IMR-90 (cell line): ENCODE data around the gene TNFRSF4. TPM values are rescaled to one million over a fixed set of nuclear protein-coding genes. Genes with fewer than 3 reads are reported as not detected.

Experiments
- ATAC-seq: fragments of 200-7000 bp; cut with Tn5 transposase; 2 replicates; pipeline ENCODE4 v1.9.1; 2020; ENCODE audit warnings: low read depth, mild to moderate bottlenecking, moderate library complexity
- BruUV-seq: library from RNA; stranded (reverse); fragments of 400-500 nt; replicated peaks from 2 replicates; lab custom pipeline; 2021; lab: Mats Ljungman, UMichigan
- CTCF ChIA-PET: fragments of 300-600 bp; formaldehyde crosslinking; extraction: SDS; loops from one replicate; lab custom pipeline; 2021; ENCODE audit warnings: antibody characterized with exemption; lab: Yijun Ruan, JAX
- POLR2A ChIA-PET: fragments of 300-600 bp; sonication (Branson Sonifier 250); formaldehyde crosslinking; loops from one replicate; lab custom pipeline; 2022; ENCODE audit warnings: antibody characterized with exemption; ENCODE audit not compliant: unreplicated experiment; lab: Charles Lee
- DNase-seq: peaks from one replicate; pipeline ENCODE4 v3.0.0; 2013
- H2AFZ ChIP-seq: replicated peaks from 2 replicates; pipeline ENCODE3; 2013; ENCODE audit warnings: low read length, mild to moderate bottlenecking; ENCODE audit not compliant: poor library complexity
- H2AK5ac ChIP-seq: 2 replicates; pipeline ENCODE4 v1.6.1; 2013; ENCODE audit warnings: low read depth, low read length, inconsistent platforms
- H2AK9ac ChIP-seq: replicated peaks from 2 replicates; pipeline ENCODE3; 2013; ENCODE audit warnings: mild to moderate bottlenecking, low read depth, low read length, moderate library complexity; ENCODE audit not compliant: poor library complexity
- H2BK120ac ChIP-seq: 2 replicates; pipeline ENCODE4 v1.6.1; 2013; ENCODE audit warnings: low read depth, low read length, inconsistent platforms
- H2BK15ac ChIP-seq: 3 replicates; pipeline ENCODE4 v1.6.1; 2013; ENCODE audit warnings: low read depth, low read length, inconsistent platforms
- H2BK20ac ChIP-seq: 2 replicates; pipeline ENCODE4 v1.6.1; 2013; ENCODE audit warnings: low read depth, mild to moderate bottlenecking, inconsistent platforms, low read length, moderate library complexity
- H2BK5ac ChIP-seq: 2 replicates; pipeline ENCODE4 v1.6.1; 2013; ENCODE audit warnings: mild to moderate bottlenecking, low read depth, low read length, inconsistent platforms; ENCODE audit not compliant: poor library complexity, severe bottlenecking
- H3K14ac ChIP-seq: replicated peaks from 2 replicates; pipeline ENCODE4 v1.6.1; 2013; ENCODE audit warnings: low read depth, low read length, inconsistent platforms
- H3K18ac ChIP-seq: 2 replicates; pipeline ENCODE4 v1.6.1; 2013; ENCODE audit warnings: low read depth, low read length, control low read depth
- H3K23ac ChIP-seq: 2 replicates; pipeline ENCODE4 v1.6.1; 2013; ENCODE audit warnings: low read depth, low read length, inconsistent platforms
- H3K27ac ChIP-seq: 2 replicates; pipeline ENCODE4 v1.5.1; 2013; ENCODE audit warnings: mild to moderate bottlenecking, control low read depth, low read length; ENCODE audit not compliant: insufficient read depth
- H3K27me3 ChIP-seq: 2 replicates; pipeline ENCODE4 v1.6.1; 2013; ENCODE audit warnings: low read length; ENCODE audit not compliant: control insufficient read depth, insufficient read depth
- H3K36me3 ChIP-seq: 2 replicates; pipeline ENCODE4 v1.6.1; 2013; ENCODE audit warnings: low read length, mixed read lengths; ENCODE audit not compliant: control insufficient read depth, insufficient read depth
- H3K4ac ChIP-seq: 2 replicates; pipeline ENCODE4 v1.6.1; 2013; ENCODE audit warnings: low read depth, low read length, inconsistent platforms
- H3K4me1 ChIP-seq: 2 replicates; pipeline ENCODE4 v1.6.1; 2013; ENCODE audit warnings: low read length, mixed read lengths; ENCODE audit not compliant: control insufficient read depth, insufficient read depth
- H3K4me2 ChIP-seq: 2 replicates; pipeline ENCODE4 v1.6.1; 2013; ENCODE audit warnings: low read depth, mild to moderate bottlenecking, control low read depth, low read length, moderate library complexity
- H3K4me3 ChIP-seq: 2 replicates; pipeline ENCODE4 v1.5.1; 2013; ENCODE audit warnings: low read depth, mild to moderate bottlenecking, control low read depth, low read length, moderate library complexity; ENCODE audit not compliant: insufficient read depth
- H3K56ac ChIP-seq: 2 replicates; pipeline ENCODE4 v1.6.1; 2013; ENCODE audit warnings: low read length, inconsistent platforms; ENCODE audit not compliant: insufficient read depth; ENCODE audit errors: extremely low read depth
- H3K79me1 ChIP-seq, 2 experiments: 2 replicates each; pipeline ENCODE4 v1.6.1; 2013; ENCODE audit warnings: low read length in 2 of 2, inconsistent platforms in 1 of 2, low read depth in 1 of 2
- H3K9ac ChIP-seq: 2 replicates; pipeline ENCODE4 v1.6.1; 2013; ENCODE audit warnings: low read depth, low read length, control low read depth
- H3K9me1 ChIP-seq: 2 replicates; pipeline ENCODE4 v1.6.1; 2013; ENCODE audit warnings: low read length, inconsistent platforms; ENCODE audit not compliant: insufficient read depth
- H3K9me3 ChIP-seq: 2 replicates; pipeline ENCODE4 v1.6.1; 2013; ENCODE audit warnings: low read length; ENCODE audit not compliant: control insufficient read depth, insufficient read depth
- H4K20me1 ChIP-seq: 2 replicates; pipeline ENCODE4 v1.6.1; 2013; ENCODE audit warnings: low read length, inconsistent platforms; ENCODE audit not compliant: insufficient read depth
- H4K5ac ChIP-seq: 2 replicates; pipeline ENCODE4 v1.6.1; 2013; ENCODE audit warnings: mild to moderate bottlenecking, low read depth, low read length, control low read depth
- H4K8ac ChIP-seq, 2 experiments: 2 replicates each; pipeline ENCODE4 v1.6.1; 2013; ENCODE audit warnings: low read depth in 2 of 2, low read length in 2 of 2, control low read depth in 1 of 2, inconsistent platforms in 1 of 2
- H4K91ac ChIP-seq: 2 replicates; pipeline ENCODE4 v1.6.1; 2013; ENCODE audit warnings: low read depth, low read length, inconsistent platforms; ENCODE audit not compliant: insufficient read depth
- BHLHE40 ChIP-seq: fragments of 150-350 bp; IDR thresholded peaks from 2 replicates; pipeline ENCODE4 v1.6.1; 2016; ENCODE audit warnings: mild to moderate bottlenecking, low read depth, low read length
- CEBPB ChIP-seq: IDR thresholded peaks from 2 replicates; pipeline ENCODE4 v1.6.1; 2012; ENCODE audit warnings: low read depth, low read length, improper control_type of control experiment
- CHD1 ChIP-seq: IDR thresholded peaks from 2 replicates; pipeline ENCODE4 v1.6.1; 2012; ENCODE audit warnings: low read depth, low read length, improper control_type of control experiment
- ELK1 ChIP-seq: fragments of 150-350 bp; IDR thresholded peaks from 2 replicates; pipeline ENCODE4 v1.6.1; 2016; ENCODE audit warnings: low read depth, mild to moderate bottlenecking, low read length, moderate library complexity, borderline replicate concordance
- FOS ChIP-seq: fragments of 150-350 bp; IDR thresholded peaks from 2 replicates; pipeline ENCODE4 v1.6.1; 2016; ENCODE audit warnings: low read depth, low read length
- MAFK ChIP-seq: IDR thresholded peaks from 2 replicates; pipeline ENCODE4 v1.6.1; 2012; ENCODE audit warnings: low read depth, low read length, improper control_type of control experiment
- MAZ ChIP-seq: IDR thresholded peaks from 2 replicates; pipeline ENCODE4 v1.6.1; 2012; ENCODE audit warnings: low read depth, mild to moderate bottlenecking, low read length, improper control_type of control experiment, moderate library complexity, borderline replicate concordance
- MXI1 ChIP-seq: IDR thresholded peaks from 2 replicates; pipeline ENCODE4 v1.6.1; 2012; ENCODE audit warnings: low read depth, mild to moderate bottlenecking, low read length, moderate library complexity, borderline replicate concordance
- NFE2L2 ChIP-seq: fragments of 150-350 bp; IDR thresholded peaks from 2 replicates; pipeline ENCODE4 v1.6.1; 2016; ENCODE audit warnings: low read depth, mild to moderate bottlenecking, low read length
- POLR2A ChIP-seq: IDR thresholded peaks from 2 replicates; pipeline ENCODE4 v1.6.1; 2012; ENCODE audit warnings: mild to moderate bottlenecking, low read depth, low read length
- RAD21 ChIP-seq: IDR thresholded peaks from 2 replicates; pipeline ENCODE4 v1.6.1; 2012; ENCODE audit warnings: low read length, improper control_type of control experiment
- RCOR1 ChIP-seq: IDR thresholded peaks from 2 replicates; pipeline ENCODE4 v1.6.1; 2012; ENCODE audit warnings: mild to moderate bottlenecking, low read length, improper control_type of control experiment; ENCODE audit not compliant: insufficient replicate concordance
- RFX5 ChIP-seq: IDR thresholded peaks from 2 replicates; pipeline ENCODE4 v1.8.0; 2012; ENCODE audit warnings: low read depth, mild to moderate bottlenecking, low read length, moderate library complexity
- SMC3 ChIP-seq: fragments of 150-350 bp; IDR thresholded peaks from 2 replicates; pipeline ENCODE4 v1.6.1; 2016; ENCODE audit warnings: low read depth, mild to moderate bottlenecking, antibody characterized with exemption, low read length, moderate library complexity
- WGBS, 2 experiments: methylation state at CpG; one replicate each; pipeline versions ENCODE4 v1.1.5 to v1.1.7; 2013; ENCODE audit warnings: missing lambda C conversion rate in 2 of 2; ENCODE audit not compliant: insufficient read length in 1 of 2; ENCODE audit errors: extremely low coverage in 2 of 2; 5-methylcytosine and 5-hydroxymethylcytosine counted together
- dilution Hi-C: fragments of 300-500 bp; cut with HindIII; formaldehyde crosslinking; loops from one replicate; pipeline ENCODE4 v1.14.3; 2018; ENCODE audit warnings: low sequenced_read_pairs; ENCODE audit not compliant: unreplicated experiment
- in situ Hi-C: fragments of 300-500 bp; cut with MboI; formaldehyde crosslinking; loops from 3 replicates; pipeline ENCODE4 v1.14.3; 2019; ENCODE audit warnings: low sequenced_read_pairs, inconsistent platforms, mixed read lengths
- intact Hi-C: fragments of 100-400 bp; cut with micrococcal nuclease; formaldehyde crosslinking; loops from 2 replicates; pipeline ENCODE4 v1.10.0; 2022
- polyA plus RNA-seq, 3 experiments: library from polyadenylated mRNA; depleted of rRNA; stranded (reverse); fragments of >200 nt; gene quantifications; 2 replicates each; pipeline ENCODE4 v1.2.3, GENCODE V29; 2012; ENCODE audit warnings: low replicate concordance in 1 of 3
- total RNA-seq: library from RNA; depleted of rRNA; stranded (reverse); fragments of >200 nt; gene quantifications from 2 replicates; pipeline ENCODE4 v1.2.3, GENCODE V29; 2012
- TF ChIP-seq, protein P1 (sequence below): fragments of 150-350 bp; IDR thresholded peaks from 2 replicates; pipeline ENCODE4 v1.6.1; 2017; ENCODE audit warnings: mild to moderate bottlenecking, antibody characterized with exemption, low read length, low read depth
- TF ChIP-seq, protein P2 (sequence below): conservative IDR thresholded peaks from 2 replicates; pipeline ENCODE4 v1.5.1; 2012; ENCODE audit warnings: mild to moderate bottlenecking, low read depth, low read length, improper control_type of control experiment

The TNFRSF4 gene
- total and polyA plus RNA-seq, 2 of the 4 experiments (the other 2 are of a cell fraction) = 0.15 TPM; not detected in 1

GRCh38 chr1:1205769-1206375 is 8.1 kb downstream of the TNFRSF4 start:
- Histone ChIP-seq H2BK20ac (no peak overlapping the region), H3K36me3 (no peaks in the 10 kb centered on the region), H3K14ac (no peak overlapping the region), H3K79me1 (no peaks in the 10 kb centered on the region), H2AK9ac (no peak overlapping the region), H3K9me3 (no peaks in the 10 kb centered on the region), H3K18ac (no peak overlapping the region), H3K4me1 (peaks cover 12% of the 10 kb centered on the region), H3K4me2 (no peak overlapping the region), H4K8ac (no peak overlapping the region), H3K4me3 (no peak overlapping the region), H3K27me3 (no peaks in the 10 kb centered on the region; the same call in 1 of the 2 replicates), H3K9ac (no peak overlapping the region), H2AK5ac (peak overlapping the region; percentile 3; the same call in 1 of the 2 replicates), H3K9me1 (no peaks in the 10 kb centered on the region), H3K56ac (no peak overlapping the region), H4K91ac (no peak overlapping the region), H2BK5ac (no peak overlapping the region), H3K27ac (no peak overlapping the region), H3K4ac (no peak overlapping the region), H2AFZ (peak overlapping the region; percentile 63), H4K5ac (no peak overlapping the region), H3K23ac (no peak overlapping the region), H2BK15ac (no peak overlapping the region), H4K20me1 (no peaks in the 10 kb centered on the region), H2BK120ac (no peak overlapping the region)
- BruUV-seq = no TSS peak
- DNase-seq (no peak), ATAC-seq (no peak)
- intact Hi-C loops = no loop called here
- TF ChIP-seq POLR2A = no peak
- no peak for TF ChIP-seq MXI1
- no peak for TF ChIP-seq SMC3
- no peak for TF ChIP-seq NFE2L2
- TF ChIP-seq ELK1 = no peak
- no peak for TF ChIP-seq RFX5
- no peak for TF ChIP-seq MAZ
- no peak for TF ChIP-seq RAD21
- TF ChIP-seq BHLHE40 = no peak
- TF ChIP-seq, protein P1, sequence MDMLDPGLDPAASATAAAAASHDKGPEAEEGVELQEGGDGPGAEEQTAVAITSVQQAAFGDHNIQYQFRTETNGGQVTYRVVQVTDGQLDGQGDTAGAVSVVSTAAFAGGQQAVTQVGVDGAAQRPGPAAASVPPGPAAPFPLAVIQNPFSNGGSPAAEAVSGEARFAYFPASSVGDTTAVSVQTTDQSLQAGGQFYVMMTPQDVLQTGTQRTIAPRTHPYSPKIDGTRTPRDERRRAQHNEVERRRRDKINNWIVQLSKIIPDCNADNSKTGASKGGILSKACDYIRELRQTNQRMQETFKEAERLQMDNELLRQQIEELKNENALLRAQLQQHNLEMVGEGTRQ = no peak
- TF ChIP-seq CEBPB = no peak
- no peak for TF ChIP-seq FOS
- no peak for TF ChIP-seq MAFK
- TF ChIP-seq, protein P2, sequence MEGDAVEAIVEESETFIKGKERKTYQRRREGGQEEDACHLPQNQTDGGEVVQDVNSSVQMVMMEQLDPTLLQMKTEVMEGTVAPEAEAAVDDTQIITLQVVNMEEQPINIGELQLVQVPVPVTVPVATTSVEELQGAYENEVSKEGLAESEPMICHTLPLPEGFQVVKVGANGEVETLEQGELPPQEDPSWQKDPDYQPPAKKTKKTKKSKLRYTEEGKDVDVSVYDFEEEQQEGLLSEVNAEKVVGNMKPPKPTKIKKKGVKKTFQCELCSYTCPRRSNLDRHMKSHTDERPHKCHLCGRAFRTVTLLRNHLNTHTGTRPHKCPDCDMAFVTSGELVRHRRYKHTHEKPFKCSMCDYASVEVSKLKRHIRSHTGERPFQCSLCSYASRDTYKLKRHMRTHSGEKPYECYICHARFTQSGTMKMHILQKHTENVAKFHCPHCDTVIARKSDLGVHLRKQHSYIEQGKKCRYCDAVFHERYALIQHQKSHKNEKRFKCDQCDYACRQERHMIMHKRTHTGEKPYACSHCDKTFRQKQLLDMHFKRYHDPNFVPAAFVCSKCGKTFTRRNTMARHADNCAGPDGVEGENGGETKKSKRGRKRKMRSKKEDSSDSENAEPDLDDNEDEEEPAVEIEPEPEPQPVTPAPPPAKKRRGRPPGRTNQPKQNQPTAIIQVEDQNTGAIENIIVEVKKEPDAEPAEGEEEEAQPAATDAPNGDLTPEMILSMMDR = no peak
- no peak for TF ChIP-seq CHD1
- no peak for TF ChIP-seq RCOR1
- in situ Hi-C loops = no loop called here
- dilution Hi-C loops = no loop called here
- CTCF ChIA-PET = no interaction called here
- WGBS, 2 experiments = 40% methylated on average over 10 of the region's 31 CpGs; no CpG with 5 or more reads in 1 of the 2 experiments
- POLR2A ChIA-PET = no interaction called here
